Left renal cortex interstitium (tissue), 4 donors: ENCODE data around the gene SRD5A3. TPM values are rescaled to one million over a fixed set of nuclear protein-coding genes. Genes with fewer than 3 reads are reported as not detected.

Source experiments
- DNase-seq, 4 donors: peaks; one replicate each; pipeline ENCODE4 v3.0.0-alpha.2; 2013; ENCODE audit warnings: low read depth in 4 of 4, low spot score in 2 of 4, missing footprints in 1 of 4
- polyA plus RNA-seq, 4 donors: library from polyadenylated mRNA; unstranded; fragments of 120-200 nt; gene quantifications; one replicate each; pipeline ENCODE4 v1.2.1, GENCODE V29; 2013; ENCODE audit not compliant: insufficient read length in 4 of 4

SRD5A3 gene
- polyA plus RNA-seq, 4 donors = 17.0 to 22.6 (median 19.4) TPM

DNA sequence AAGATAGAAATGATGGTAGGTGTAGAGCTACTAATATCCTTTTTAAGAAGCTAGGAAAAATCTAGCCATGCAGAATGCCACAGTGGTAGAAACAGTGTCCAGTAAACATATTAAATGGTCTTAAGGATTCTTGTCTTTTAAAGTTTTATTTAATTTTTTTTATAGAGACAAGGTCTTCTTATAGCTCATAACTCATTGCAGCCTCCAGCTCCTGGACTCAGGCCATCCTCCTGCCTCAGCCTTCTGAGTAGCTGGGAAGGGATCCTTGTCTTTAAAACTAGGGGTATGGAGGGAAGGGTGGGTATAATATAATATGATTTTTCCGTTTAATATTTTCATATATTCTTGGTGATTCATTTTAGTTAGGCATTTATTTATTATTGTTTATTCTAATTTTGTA is 53.5 kb downstream of the SRD5A3 start:
- no peak for DNase-seq

DNA sequence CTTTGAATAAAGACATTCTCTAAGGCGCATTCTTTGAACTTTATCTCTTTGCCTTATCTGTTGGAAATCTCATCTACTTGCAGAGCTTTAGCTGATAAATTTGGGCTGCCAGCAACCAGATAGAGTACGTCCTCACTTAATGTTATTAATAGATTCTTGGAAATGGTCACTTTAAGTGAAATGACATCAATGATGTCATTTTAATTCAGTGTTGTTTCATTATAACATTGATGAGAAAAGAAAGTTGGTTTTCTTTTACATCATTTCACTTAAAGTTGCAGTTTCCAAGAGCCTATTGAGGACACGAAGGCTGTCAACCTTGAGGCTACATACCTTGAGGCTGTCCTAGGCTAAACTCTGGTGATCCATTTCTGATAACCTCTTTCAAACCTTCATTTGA is 59.0 kb downstream of the SRD5A3 start:
- DNase-seq = no peak

DNA sequence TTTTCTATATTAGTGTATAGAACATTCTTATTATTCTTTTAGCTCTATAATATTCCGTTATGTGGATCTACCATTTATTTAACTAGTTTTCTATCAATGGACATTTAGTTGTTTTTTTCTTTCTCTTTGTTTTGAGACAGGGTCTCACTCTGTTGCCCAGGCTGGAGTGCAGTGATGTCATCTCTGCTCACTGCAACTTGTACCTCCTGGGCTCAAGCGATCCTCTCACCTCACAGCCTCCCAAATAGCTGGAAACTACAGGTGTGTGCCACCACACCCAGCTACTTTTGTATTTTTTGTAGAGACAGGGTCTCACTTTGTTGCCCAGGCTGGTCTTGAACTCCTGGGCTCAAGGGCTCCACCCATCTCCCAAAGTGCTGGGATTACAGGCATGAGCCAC is 60.5 kb downstream of the SRD5A3 start:
- DNase-seq = no peak

- no peak for DNase-seq
These were observed 61.1 kb downstream of the SRD5A3 start for GRCh38 chr4:55407119-55407518.

GRCh38 chr4:55407764-55408163 is 61.7 kb downstream of the SRD5A3 start:
- no peak for DNase-seq

DNA sequence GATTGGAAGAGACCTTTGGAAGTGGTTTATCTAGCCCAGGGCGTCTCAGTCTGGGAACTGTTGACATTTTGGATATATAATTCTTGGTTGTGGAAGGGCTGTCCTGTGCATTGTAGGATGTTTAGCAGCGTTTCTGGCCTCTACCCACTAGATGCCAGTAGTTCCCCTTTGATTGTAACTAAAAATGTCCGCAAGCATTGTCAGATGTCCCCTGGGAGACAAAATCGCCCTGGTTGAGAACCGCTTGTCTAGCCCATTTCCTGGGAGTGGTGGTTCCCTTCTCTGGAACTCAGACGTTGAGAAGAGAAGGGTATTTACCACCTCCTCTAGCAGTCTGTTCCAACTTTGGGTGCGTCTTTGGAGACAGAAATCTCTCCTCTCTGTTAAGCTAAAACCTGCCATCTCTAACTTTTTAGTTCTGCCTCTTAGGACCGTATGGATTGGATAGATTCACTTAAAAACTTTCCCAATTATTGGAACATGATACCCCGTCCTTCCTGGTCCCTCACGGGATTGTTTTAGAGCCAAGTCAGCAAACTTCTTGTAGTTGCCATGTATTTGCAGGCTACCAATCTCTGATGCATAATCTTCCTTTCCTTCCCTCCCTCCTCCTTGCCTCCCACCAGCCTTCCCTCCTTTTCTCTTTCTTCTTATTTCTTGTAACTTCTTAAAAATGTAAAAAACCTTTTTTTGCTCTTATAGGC is 63.6 kb downstream of the SRD5A3 start:
- DNase-seq = no peak

DNA sequence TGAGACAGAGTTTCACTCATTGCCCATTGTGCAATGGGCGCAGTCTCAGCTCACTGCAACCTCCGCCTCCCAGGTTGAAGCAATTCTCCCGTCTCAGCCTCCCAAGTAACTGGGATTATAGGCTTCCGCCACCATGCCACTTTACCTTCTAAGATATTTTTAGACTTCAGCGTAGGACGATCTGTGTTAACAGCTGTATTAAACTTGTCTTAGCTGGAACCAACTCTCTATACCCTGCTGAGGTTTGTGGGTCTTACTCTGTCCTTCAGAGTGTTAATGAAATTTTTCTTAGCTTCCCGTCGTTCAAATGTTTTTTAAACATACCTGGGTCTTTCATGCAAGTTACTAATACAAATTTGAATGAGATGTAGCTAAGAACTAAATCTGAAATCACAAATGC is 64.4 kb downstream of the SRD5A3 start:
- DNase-seq = no peak

DNA sequence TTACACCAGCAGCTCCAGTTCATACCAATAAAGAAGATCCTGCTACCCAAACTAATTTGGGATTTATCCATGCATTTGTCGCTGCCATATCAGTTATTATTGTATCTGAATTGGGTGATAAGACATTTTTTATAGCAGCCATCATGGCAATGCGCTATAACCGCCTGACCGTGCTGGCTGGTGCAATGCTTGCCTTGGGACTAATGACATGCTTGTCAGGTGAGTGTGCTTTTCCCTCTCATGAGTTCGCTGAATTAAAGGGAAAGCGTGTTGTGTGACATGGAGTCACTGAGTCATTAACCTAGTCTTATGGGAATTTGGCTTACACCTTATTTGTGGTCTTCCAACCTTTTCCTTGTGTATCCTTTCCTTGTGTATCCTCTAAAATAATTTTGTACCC is 65.6 kb downstream of the SRD5A3 start:
- DNase-seq = no peak

DNA sequence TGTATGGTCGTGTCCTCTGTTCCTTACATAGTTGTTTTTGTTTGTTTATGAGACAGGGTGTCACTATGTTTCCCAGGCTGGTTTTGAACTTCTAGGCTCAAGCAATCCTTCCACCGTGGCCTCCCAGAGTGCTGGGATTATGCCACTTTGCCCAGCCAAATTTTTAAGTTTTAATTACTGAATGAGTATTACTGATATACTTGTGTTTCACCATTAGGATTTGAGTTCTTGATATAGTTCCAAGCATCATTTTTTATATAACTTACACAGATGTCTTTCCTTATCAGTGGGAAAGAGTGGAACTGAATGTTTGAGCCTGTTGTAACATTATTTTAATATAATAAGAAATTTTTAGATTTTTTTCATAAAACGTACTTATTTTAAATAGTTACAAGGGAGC is 70.1 kb downstream of the SRD5A3 start:
- DNase-seq = no peak

Other genes with a start within 250 kb of the SRD5A3 start
- gene KDR, start 220.6 kb upstream of the SRD5A3 start, polyA plus RNA-seq = 10 to 100 TPM; 48.7 to 63.4 (median 50.6) TPM
- gene TMEM165, start 49.7 kb downstream of the SRD5A3 start, polyA plus RNA-seq = 100 to 1,000 TPM in 1 of 4 donors, 10 to 100 TPM in 3; 73.8 to 114 (median 85.7) TPM
- gene CLOCK, start 200.7 kb downstream of the SRD5A3 start, polyA plus RNA-seq = 10 to 100 TPM; 17.0 to 24.9 (median 20.7) TPM
- under 1 TPM in 2 of 4 donors, not detected in 2; 0.17 to 0.19 TPM for gene PDCL2, start 246.0 kb downstream of the SRD5A3 start, polyA plus RNA-seq